ENCODE results near the gene ABI3BP. TPM values are rescaled to one million over a fixed set of nuclear protein-coding genes. Genes with fewer than 3 reads are reported as not detected.

ABI3BP gene
- total RNA-seq, 3 donors from 2014 or later = 13.5 to 70.8 (median 47.0) TPM

DNA sequence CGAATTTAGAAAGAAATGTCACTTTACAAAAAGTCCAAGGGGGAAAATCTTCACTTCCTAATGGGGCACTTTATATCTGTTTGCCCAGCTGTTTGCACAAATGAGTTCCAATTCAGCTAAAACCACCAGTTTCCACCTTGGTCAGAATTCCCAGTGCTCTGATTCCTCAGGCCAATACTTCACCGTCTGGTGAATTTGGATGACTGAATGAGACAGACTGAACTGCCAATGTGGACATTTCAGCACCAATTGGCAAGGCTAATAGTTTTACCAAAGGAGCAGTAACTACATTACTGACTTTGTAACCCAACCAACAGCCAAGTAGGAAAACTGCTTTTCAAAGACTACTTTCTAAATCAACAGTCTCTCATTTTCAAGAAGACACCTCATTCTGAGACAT is 51.8 kb downstream of the ABI3BP start:
- intact Hi-C loops (cut with DNase I, micrococcal nuclease) = no loop called here
- Histone ChIP-seq H3K4me3 (no peak overlapping the region), H3K9me3 (no peaks in the 10 kb centered on the region), H3K36me3 (ENCODE audit: low read depth) (no peaks in the 10 kb centered on the region), H3K4me1 (ENCODE audit: low read depth) (no peaks in the 10 kb centered on the region)
- TF ChIP-seq, protein P1, sequence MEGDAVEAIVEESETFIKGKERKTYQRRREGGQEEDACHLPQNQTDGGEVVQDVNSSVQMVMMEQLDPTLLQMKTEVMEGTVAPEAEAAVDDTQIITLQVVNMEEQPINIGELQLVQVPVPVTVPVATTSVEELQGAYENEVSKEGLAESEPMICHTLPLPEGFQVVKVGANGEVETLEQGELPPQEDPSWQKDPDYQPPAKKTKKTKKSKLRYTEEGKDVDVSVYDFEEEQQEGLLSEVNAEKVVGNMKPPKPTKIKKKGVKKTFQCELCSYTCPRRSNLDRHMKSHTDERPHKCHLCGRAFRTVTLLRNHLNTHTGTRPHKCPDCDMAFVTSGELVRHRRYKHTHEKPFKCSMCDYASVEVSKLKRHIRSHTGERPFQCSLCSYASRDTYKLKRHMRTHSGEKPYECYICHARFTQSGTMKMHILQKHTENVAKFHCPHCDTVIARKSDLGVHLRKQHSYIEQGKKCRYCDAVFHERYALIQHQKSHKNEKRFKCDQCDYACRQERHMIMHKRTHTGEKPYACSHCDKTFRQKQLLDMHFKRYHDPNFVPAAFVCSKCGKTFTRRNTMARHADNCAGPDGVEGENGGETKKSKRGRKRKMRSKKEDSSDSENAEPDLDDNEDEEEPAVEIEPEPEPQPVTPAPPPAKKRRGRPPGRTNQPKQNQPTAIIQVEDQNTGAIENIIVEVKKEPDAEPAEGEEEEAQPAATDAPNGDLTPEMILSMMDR (IDR thresholded peaks at IDR 0.05) = no peak
- ATAC-seq = no peak
- DNase-seq = no peak

DNA sequence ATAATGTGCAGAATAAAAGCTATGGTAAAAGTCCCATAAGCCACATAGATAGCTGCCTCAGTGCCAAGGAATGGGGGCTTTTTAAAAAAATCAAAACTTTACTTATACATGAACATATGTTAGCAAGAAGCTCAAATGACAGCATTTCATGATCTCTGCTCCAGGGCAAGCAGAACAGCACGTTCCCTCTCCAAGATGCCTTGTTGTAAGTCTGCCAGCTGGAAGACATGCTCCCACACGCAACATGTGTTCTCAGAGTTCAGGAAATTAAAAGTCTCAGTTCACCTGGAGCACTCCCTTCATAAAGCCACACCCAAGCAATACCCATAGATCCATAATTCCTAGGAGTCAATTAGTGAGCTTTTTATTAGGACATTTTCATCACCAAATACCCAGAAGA is 52.2 kb downstream of the ABI3BP start:
- intact Hi-C loops (cut with DNase I, micrococcal nuclease) = no loop called here

DNA sequence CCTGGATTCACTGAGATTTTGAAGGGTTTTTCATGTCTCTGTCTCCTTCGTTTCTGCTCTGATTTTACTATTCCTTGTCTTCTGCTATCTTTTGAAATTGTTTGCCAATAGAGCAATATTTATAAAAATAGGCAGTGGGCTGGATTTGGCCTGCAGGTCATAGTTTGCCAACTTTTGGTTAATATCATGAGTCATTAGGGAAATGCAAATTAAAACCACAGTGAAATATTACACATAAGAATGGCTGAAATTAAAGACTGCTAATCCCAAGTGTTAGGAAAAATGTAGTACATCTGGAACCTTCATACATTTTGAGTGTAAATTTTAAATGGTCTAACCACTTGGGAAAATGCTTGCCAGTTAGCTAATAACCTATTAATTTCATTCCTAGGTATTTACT is 56.3 kb downstream of the ABI3BP start:
- ATAC-seq (no peak), DNase-seq (no peak)
- H3K9me3 ChIP-seq = no peaks in the 10 kb centered on the region
- TF ChIP-seq, protein P1 (IDR thresholded peaks at IDR 0.05) = no peak
- no peak overlapping the region for H3K4me3 ChIP-seq
- no peaks in the 10 kb centered on the region for H3K4me1 ChIP-seq (ENCODE audit: low read depth)
- H3K36me3 ChIP-seq (ENCODE audit: low read depth) = no peaks in the 10 kb centered on the region
- intact Hi-C loops (cut with DNase I, micrococcal nuclease) = no loop called here

More for the DNA sequence above, 52.2 kb downstream of the ABI3BP start:
- no peak overlapping the region for H3K4me3 ChIP-seq
- H3K36me3 ChIP-seq (ENCODE audit: low read depth) = no peaks in the 10 kb centered on the region
- no peaks in the 10 kb centered on the region for H3K4me1 ChIP-seq (ENCODE audit: low read depth)
- ATAC-seq (no peak), DNase-seq (no peak)
- no peaks in the 10 kb centered on the region for H3K9me3 ChIP-seq
- TF ChIP-seq, protein P1 (IDR thresholded peaks at IDR 0.05) = no peak

GRCh38 chr3:100932491-100932890 is 60.7 kb downstream of the ABI3BP start:
- Histone ChIP-seq H3K4me3 (no peak overlapping the region), H3K9me3 (no peaks in the 10 kb centered on the region), H3K4me1 (ENCODE audit: low read depth) (no peaks in the 10 kb centered on the region), H3K36me3 (ENCODE audit: low read depth) (no peaks in the 10 kb centered on the region)
- TF ChIP-seq, protein P1 (IDR thresholded peaks at IDR 0.05) = no peak
- ATAC-seq (no peak), DNase-seq (no peak)
- intact Hi-C loops (cut with DNase I, micrococcal nuclease) = no loop called here

DNA sequence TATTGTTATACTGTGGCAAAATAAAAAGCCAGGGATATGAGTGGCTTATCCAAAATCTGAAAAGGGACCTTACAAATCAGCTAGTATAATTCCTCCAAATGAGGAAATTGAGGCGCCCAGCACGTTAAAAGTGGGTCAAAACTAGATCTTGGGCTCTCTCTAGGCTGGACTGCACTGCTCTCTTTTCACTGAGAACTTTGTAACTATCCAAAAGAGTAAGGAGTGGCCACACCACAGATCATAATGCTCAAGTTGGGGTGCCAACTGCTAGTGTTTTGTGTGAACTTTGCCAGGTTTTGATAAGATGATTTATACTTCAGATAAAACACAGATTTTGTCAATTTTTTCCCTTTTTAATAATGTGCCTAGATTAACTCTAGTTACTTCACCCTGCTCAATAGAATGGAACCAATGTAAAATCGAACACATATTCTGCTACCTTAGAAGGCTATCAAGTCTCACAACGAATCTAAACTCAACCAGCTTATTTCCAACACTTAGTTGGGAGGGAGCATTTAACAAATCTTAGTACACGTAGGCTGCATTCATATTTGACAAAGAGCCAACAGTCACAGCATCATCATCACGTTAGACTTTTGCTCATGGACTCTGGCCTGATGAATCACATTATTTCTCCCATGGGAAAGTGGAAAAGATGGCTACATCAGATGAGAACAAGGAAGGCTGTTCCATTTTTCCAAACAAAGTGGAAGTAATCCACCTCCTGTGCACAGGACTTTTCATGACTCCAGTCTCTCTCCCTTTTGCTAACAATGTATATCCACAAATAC is 64.4 kb downstream of the ABI3BP start:
- H3K9me3 ChIP-seq = no peaks in the 10 kb centered on the region
- TF ChIP-seq, protein P1 (IDR thresholded peaks at IDR 0.05) = no peak

More for the DNA sequence above, 64.4 kb downstream of the ABI3BP start:
- Histone ChIP-seq H3K4me3 (no peak overlapping the region), H3K4me1 (ENCODE audit: low read depth) (no peaks in the 10 kb centered on the region), H3K36me3 (ENCODE audit: low read depth) (no peaks in the 10 kb centered on the region)
- intact Hi-C loops (cut with DNase I, micrococcal nuclease) = no loop called here
- ATAC-seq (no peak), DNase-seq (no peak)
